CD4-positive, CD25-positive, alpha-beta regulatory T cell (primary cell): ENCODE results near the gene TNS2. TPM values are rescaled to one million over a fixed set of nuclear protein-coding genes. Genes with fewer than 3 reads are reported as not detected.
A peak's percentile ranks its signal among the peaks of the same experiment; 100 is the strongest.
"Not testable (repeated sequence)": the region's sequence is repeated elsewhere in the genome, so short reads cannot be mapped to it uniquely, and the experiment has no call there.

Source experiments
- ATAC-seq, 2 donors: fragments of 150-1000 bp; cut with Tn5 transposase; one replicate each; pipeline ENCODE4 v1.10.0; 2021; ENCODE audit warnings: low read depth in 2 of 2, moderate number of reproducible peaks in 2 of 2, moderate library complexity in 1 of 2
- DNase-seq, 3 donors: peaks; one replicate each; pipeline versions ENCODE4 v3.0.0 to v3.0.0-alpha.2; 2012 to 2022; ENCODE audit warnings: mixed read lengths in 1 of 3
- H3K27ac ChIP-seq: one replicate; pipeline ENCODE4 v1.7.0; 2013; ENCODE audit warnings: mild to moderate bottlenecking, low read length; ENCODE audit not compliant: insufficient read depth, poor library complexity, severe bottlenecking
- H3K27me3 ChIP-seq: one replicate; pipeline ENCODE4 v1.7.0; 2013; ENCODE audit warnings: low read length; ENCODE audit not compliant: control insufficient read depth, insufficient read depth
- H3K36me3 ChIP-seq: one replicate; pipeline ENCODE4 v1.7.0; 2013; ENCODE audit warnings: mild to moderate bottlenecking, low read length, moderate library complexity; ENCODE audit not compliant: control insufficient read depth, insufficient read depth
- H3K4me1 ChIP-seq: 2 replicates; pipeline ENCODE4 v1.7.0; 2013; ENCODE audit warnings: mild to moderate bottlenecking, low read length; ENCODE audit not compliant: insufficient read depth, control insufficient read depth, poor library complexity, severe bottlenecking
- H3K4me3 ChIP-seq: one replicate; pipeline ENCODE4 v1.7.0; 2013; ENCODE audit warnings: low read depth, mild to moderate bottlenecking, low read length, moderate library complexity
- H3K9me3 ChIP-seq, 2 experiments: 1 replicate in 1 of 2; 2 replicates in 1 of 2; pipeline ENCODE4 v1.7.0; 2013; ENCODE audit warnings: low read length in 2 of 2, mild to moderate bottlenecking in 1 of 2, moderate library complexity in 1 of 2; ENCODE audit not compliant: control insufficient read depth in 2 of 2
- H3K27ac Mint-ChIP-seq, 3 donors: one replicate each; pipeline ENCODE4 v1.8.0; 2020 to 2022; ENCODE audit warnings: mild to moderate bottlenecking in 3 of 3, mixed read lengths in 3 of 3, moderate library complexity in 2 of 3
- H3K27me3 Mint-ChIP-seq: one replicate; pipeline ENCODE4 v1.8.0; 2022; ENCODE audit warnings: mild to moderate bottlenecking, mixed read lengths
- H3K36me3 Mint-ChIP-seq: one replicate; pipeline ENCODE4 v1.8.0; 2020; ENCODE audit warnings: mixed read lengths
- H3K4me1 Mint-ChIP-seq, 4 donors: one replicate each; pipeline ENCODE4 v1.8.0; 2020 to 2022; ENCODE audit warnings: mixed read lengths in 4 of 4, mild to moderate bottlenecking in 1 of 4
- H3K4me3 Mint-ChIP-seq, 4 donors: one replicate each; pipeline ENCODE4 v1.8.0; 2020 to 2022; ENCODE audit warnings: mild to moderate bottlenecking in 4 of 4, mixed read lengths in 4 of 4, moderate library complexity in 3 of 4
- H3K9me3 Mint-ChIP-seq, 7 donors: one replicate each; pipeline ENCODE4 v1.8.0; 2020 to 2022; ENCODE audit warnings: mixed read lengths in 7 of 7, mild to moderate bottlenecking in 3 of 7, moderate library complexity in 2 of 7
- polyA plus RNA-seq, 4 donors: library from polyadenylated mRNA; unstranded; fragments of 300-500 nt; fragmentation: Illumina TruSeq; gene quantifications; one replicate each; pipeline ENCODE4 v1.2.3, GENCODE V29; 2021
- total RNA-seq: library from RNA; stranded (reverse); gene quantifications from one replicate; pipeline ENCODE4 v1.2.3, GENCODE V29; 2022

TNS2 gene
- total and polyA plus RNA-seq, 5 donors from 2014 or later = 0.09 to 1.4 TPM; not detected in 3

- Histone ChIP-seq H3K9me3 (no peaks in the 10 kb centered on the region), H3K4me3 (no peak overlapping the region), H3K27me3 (no peaks in the 10 kb centered on the region), H3K4me1 (no peaks in the 10 kb centered on the region), H3K27ac (no peak overlapping the region), H3K36me3 (peaks cover 81% of the 10 kb centered on the region)
- Mint-ChIP-seq H3K27me3 (no peaks in the 10 kb centered on the region), H3K27ac (peak overlapping the region in 1 of 3 donors; percentile 34), H3K4me3 (no peak overlapping the region), H3K36me3 (peaks cover 34% of the 10 kb centered on the region), H3K4me1 (peaks cover 5 to 10% (median 8%) of the 10 kb centered on the region in 4 donors), H3K9me3 (no peaks in the 10 kb centered on the region)
- DNase-seq (no peak), ATAC-seq (no peak)
These were observed 18.2 kb upstream of the TNS2 start for GRCh38 chr12:53031616-53032015.

- peaks cover 37% of the 10 kb centered on the region for H3K36me3 Mint-ChIP-seq
- ATAC-seq, H3K4me3 Mint-ChIP-seq, H3K27ac ChIP-seq, H3K4me3 ChIP-seq, H3K27me3 ChIP-seq, H3K4me1 ChIP-seq, H3K27me3 Mint-ChIP-seq, H3K9me3 ChIP-seq, H3K9me3 Mint-ChIP-seq, DNase-seq: not testable (repeated sequence)
- H3K36me3 ChIP-seq = peaks cover 82% of the 10 kb centered on the region
- peak overlapping the region in 2 of 3 donors; percentile 26 to 67 for H3K27ac Mint-ChIP-seq
- peaks cover 12 to 17% (median 15%) of the 10 kb centered on the region in 4 donors for H3K4me1 Mint-ChIP-seq
These were observed 16.0 kb upstream of the TNS2 start for GRCh38 chr12:53033832-53034231.

- peaks cover 42% of the 10 kb centered on the region for H3K36me3 Mint-ChIP-seq
These were observed 15.4 kb upstream of the TNS2 start for GRCh38 chr12:53034459-53034858.

GRCh38 chr12:53036802-53037201 lies 13.1 kb upstream of the TNS2 start:
- ATAC-seq (no peak), DNase-seq (no peak)
- Mint-ChIP-seq H3K4me3 (peak overlapping the region in 1 of 4 donors; percentile 15), H3K4me1 (peaks cover 9 to 19% (median 16%) of the 10 kb centered on the region in 4 donors), H3K9me3 (no peaks in the 10 kb centered on the region), H3K27ac (no peak overlapping the region), H3K27me3 (no peaks in the 10 kb centered on the region), H3K36me3 (peaks cover 35% of the 10 kb centered on the region)
- peaks cover 7% of the 10 kb centered on the region for H3K4me1 ChIP-seq
- H3K4me3 ChIP-seq = no peak overlapping the region
- H3K27me3 ChIP-seq = no peaks in the 10 kb centered on the region
- peaks cover 73% of the 10 kb centered on the region for H3K36me3 ChIP-seq
- H3K9me3 ChIP-seq = no peaks in the 10 kb centered on the region
- H3K27ac ChIP-seq = no peak overlapping the region

More at GRCh38 chr12:53034459-53034858, 15.4 kb upstream of the TNS2 start:
- ATAC-seq (no peak), DNase-seq (no peak)
- H3K9me3 ChIP-seq = no peaks in the 10 kb centered on the region
- H3K27ac Mint-ChIP-seq = peak overlapping the region in 1 of 3 donors; percentile 67
- H3K4me1 Mint-ChIP-seq = peaks cover 15 to 20% (median 19%) of the 10 kb centered on the region in 4 donors
- H3K27me3 Mint-ChIP-seq = no peaks in the 10 kb centered on the region
- H3K36me3 ChIP-seq = peaks cover 82% of the 10 kb centered on the region
- H3K27me3 ChIP-seq = no peaks in the 10 kb centered on the region
- no peak overlapping the region for H3K4me3 ChIP-seq
- no peaks in the 10 kb centered on the region for H3K9me3 Mint-ChIP-seq
- H3K27ac ChIP-seq = no peak overlapping the region
- H3K4me1 ChIP-seq = peaks cover 7% of the 10 kb centered on the region
- no peak overlapping the region for H3K4me3 Mint-ChIP-seq

- Mint-ChIP-seq H3K4me1 (peaks cover 8 to 15% (median 14%) of the 10 kb centered on the region in 4 donors), H3K27me3 (no peaks in the 10 kb centered on the region), H3K36me3 (peaks cover 21% of the 10 kb centered on the region), H3K9me3 (peaks cover 0 to 2% (median 0%) of the 10 kb centered on the region in 7 donors), H3K4me3 (no peak overlapping the region), H3K27ac (no peak overlapping the region)
- DNase-seq = no peak
- no peaks in the 10 kb centered on the region for H3K9me3 ChIP-seq
- no peak overlapping the region for H3K27ac ChIP-seq
- ATAC-seq = no peak
- no peak overlapping the region for H3K4me3 ChIP-seq
- no peaks in the 10 kb centered on the region for H3K27me3 ChIP-seq
- H3K4me1 ChIP-seq = peaks cover 7% of the 10 kb centered on the region
- H3K36me3 ChIP-seq = peaks cover 52% of the 10 kb centered on the region
These were observed 10.0 kb upstream of the TNS2 start for GRCh38 chr12:53039851-53040250.

GRCh38 chr12:53042607-53043454 lies 7.0 kb upstream of the TNS2 start:
- Histone ChIP-seq H3K36me3 (peaks cover 27% of the 10 kb centered on the region), H3K27ac (no peak overlapping the region), H3K9me3 (no peaks in the 10 kb centered on the region), H3K4me3 (no peak overlapping the region), H3K4me1 (peaks cover 20% of the 10 kb centered on the region), H3K27me3 (no peaks in the 10 kb centered on the region)
- Mint-ChIP-seq H3K36me3 (peaks cover 11% of the 10 kb centered on the region), H3K27me3 (no peaks in the 10 kb centered on the region), H3K9me3 (peaks cover 0 to 2% (median 0%) of the 10 kb centered on the region in 7 donors), H3K27ac (peak overlapping the region in 2 of 3 donors; percentile 79 to 92), H3K4me1 (peaks cover 8 to 26% (median 17%) of the 10 kb centered on the region in 4 donors), H3K4me3 (peak overlapping the region in 2 of 4 donors; percentile 13 to 20)
- DNase-seq = no peak
- ATAC-seq = no peak

GRCh38 chr12:53044052-53044581 lies 5.7 kb upstream of the TNS2 start:
- Mint-ChIP-seq H3K27me3 (no peaks in the 10 kb centered on the region), H3K4me3 (no peak overlapping the region), H3K36me3 (peaks cover 2% of the 10 kb centered on the region), H3K9me3 (peaks cover 0 to 2% (median 0%) of the 10 kb centered on the region in 7 donors), H3K4me1 (peaks cover 1 to 17% (median 8%) of the 10 kb centered on the region in 4 donors), H3K27ac (no peak overlapping the region)
- DNase-seq (no peak), ATAC-seq (no peak)
- no peak overlapping the region for H3K4me3 ChIP-seq
- H3K27ac ChIP-seq = no peak overlapping the region
- H3K4me1 ChIP-seq = peaks cover 15% of the 10 kb centered on the region
- peaks cover 15% of the 10 kb centered on the region for H3K36me3 ChIP-seq
- no peaks in the 10 kb centered on the region for H3K9me3 ChIP-seq
- H3K27me3 ChIP-seq = no peaks in the 10 kb centered on the region
